GM20000 (cell line): Measurements from ENCODE around the gene NFIC.
"Not testable (repeated sequence)": the region's sequence is repeated elsewhere in the genome, so short reads cannot be mapped to it uniquely, and the experiment has no call there.

Experiments
- DNase-seq: peaks from one replicate; pipeline ENCODE4 v3.0.0; 2012; ENCODE audit warnings: low spot score
- CTCF ChIP-seq: IDR thresholded peaks from 2 replicates; pipeline ENCODE4 v1.5.1; 2012; ENCODE audit warnings: mild to moderate bottlenecking, control low read depth; ENCODE audit errors: extremely low read depth, missing control alignments

The NFIC gene

GRCh38 chr19:3340340-3340739 is 26.0 kb upstream of the NFIC start:
- DNase-seq = no peak
- no peak for TF ChIP-seq CTCF

GRCh38 chr19:3342246-3342645 is 24.1 kb upstream of the NFIC start:
- no peak for TF ChIP-seq CTCF
- DNase-seq = no peak

- not testable (repeated sequence) for DNase-seq
Measured at GRCh38 chr19:3342962-3343361, 23.4 kb upstream of the NFIC start.

- no peak for DNase-seq
- no peak for TF ChIP-seq CTCF
Measured at GRCh38 chr19:3343619-3344502, 22.5 kb upstream of the NFIC start.

- no peak for TF ChIP-seq CTCF
- no peak for DNase-seq
Measured at GRCh38 chr19:3344608-3345598, 21.5 kb upstream of the NFIC start.

GRCh38 chr19:3345850-3346460 is 20.4 kb upstream of the NFIC start:
- TF ChIP-seq CTCF = no peak
- DNase-seq = no peak

- no peak for DNase-seq
- no peak for TF ChIP-seq CTCF
Measured at GRCh38 chr19:3346677-3347353, 19.6 kb upstream of the NFIC start.
